HL-60 (cell line): ENCODE results near the gene A4GALT.
"Not testable (repeated sequence)": the region's sequence is repeated elsewhere in the genome, so short reads cannot be mapped to it uniquely, and the experiment has no call there.

Source experiments
- DNase-seq, 2 experiments: peaks; one replicate each; pipeline ENCODE4 v3.0.0-alpha.2; 2010 to 2020; ENCODE audit warnings: low read depth in 1 of 2, low spot score in 1 of 2
- H3K27ac ChIP-seq: fragments of 250-450 bp; sonication (Bioruptor Pico); replicated peaks from 2 replicates; pipeline ENCODE4 v1.5.1; 2020; ENCODE audit warnings: mild to moderate bottlenecking, moderate library complexity
- H3K27me3 ChIP-seq: fragments of 250-450 bp; sonication (Bioruptor Pico); 2 replicates; pipeline ENCODE4 v1.5.1; 2021; ENCODE audit warnings: mild to moderate bottlenecking, moderate library complexity; ENCODE audit not compliant: insufficient read depth, poor library complexity, severe bottlenecking
- H3K4me3 ChIP-seq: replicated peaks from 2 replicates; pipeline ENCODE4 v1.5.1; 2011; ENCODE audit warnings: mild to moderate bottlenecking, control low read depth, low read length; ENCODE audit not compliant: insufficient read depth
- CTCF ChIP-seq: IDR thresholded peaks from one replicate; pipeline ENCODE4 v1.5.1; 2011; ENCODE audit warnings: low read length, control low read depth, inconsistent platforms; ENCODE audit not compliant: insufficient read depth
- GABPA ChIP-seq: IDR thresholded peaks from 2 replicates; pipeline ENCODE4 v1.6.1; 2012; ENCODE audit warnings: low read depth
- POLR2AphosphoS5 ChIP-seq: IDR thresholded peaks from 2 replicates; pipeline ENCODE4 v1.6.1; 2012; ENCODE audit warnings: low read depth
- REST ChIP-seq: IDR thresholded peaks from 2 replicates; pipeline ENCODE4 v1.6.1; 2012; ENCODE audit warnings: low read depth; ENCODE audit not compliant: insufficient replicate concordance
- SPI1 ChIP-seq: IDR thresholded peaks from 2 replicates; pipeline ENCODE4 v1.6.1; 2012; ENCODE audit warnings: low read depth, mild to moderate bottlenecking, borderline replicate concordance

Gene A4GALT

GRCh38 chr22:42734406-42734805 lies 13.7 kb upstream of the A4GALT start:
- Histone ChIP-seq H3K4me3 (no peak overlapping the region), H3K27me3 (no peaks in the 10 kb centered on the region), H3K27ac (no peak overlapping the region)
- DNase-seq = no peak
- no peak for TF ChIP-seq CTCF
- no peak for TF ChIP-seq SPI1
- no peak for TF ChIP-seq POLR2AphosphoS5
- no peak for TF ChIP-seq REST
- no peak for TF ChIP-seq GABPA

- H3K27ac ChIP-seq, H3K27me3 ChIP-seq, DNase-seq, H3K4me3 ChIP-seq: not testable (repeated sequence)
Observed at GRCh38 chr22:42733394-42733793, 12.7 kb upstream of the A4GALT start.

- no peaks in the 10 kb centered on the region for H3K27me3 ChIP-seq
- no peak for DNase-seq
- TF ChIP-seq POLR2AphosphoS5 (no peak), SPI1 (no peak), REST (no peak)
- H3K27ac ChIP-seq = no peak overlapping the region
- H3K4me3 ChIP-seq = no peak overlapping the region
Observed at GRCh38 chr22:42732081-42732480, 11.4 kb upstream of the A4GALT start.

GRCh38 chr22:42726811-42727210 lies 6.1 kb upstream of the A4GALT start:
- Histone ChIP-seq H3K27me3 (peaks cover 14% of the 10 kb centered on the region), H3K27ac (no peak overlapping the region), H3K4me3 (no peak overlapping the region)
- no peak for DNase-seq
- TF ChIP-seq GABPA (no peak), REST (no peak), SPI1 (no peak), POLR2AphosphoS5 (no peak), CTCF (no peak)
